NCI-H128 (cell line): ENCODE results near the gene FCGR1A.
"Not testable (repeated sequence)": the region's sequence is repeated elsewhere in the genome, so short reads cannot be mapped to it uniquely, and the experiment has no call there.

Experiments
- DNase-seq: peaks from one replicate; lab custom pipeline; 2025; ENCODE audit not compliant: unreplicated experiment; lab: John Stamatoyannopoulos, UW

Gene FCGR1A

DNA sequence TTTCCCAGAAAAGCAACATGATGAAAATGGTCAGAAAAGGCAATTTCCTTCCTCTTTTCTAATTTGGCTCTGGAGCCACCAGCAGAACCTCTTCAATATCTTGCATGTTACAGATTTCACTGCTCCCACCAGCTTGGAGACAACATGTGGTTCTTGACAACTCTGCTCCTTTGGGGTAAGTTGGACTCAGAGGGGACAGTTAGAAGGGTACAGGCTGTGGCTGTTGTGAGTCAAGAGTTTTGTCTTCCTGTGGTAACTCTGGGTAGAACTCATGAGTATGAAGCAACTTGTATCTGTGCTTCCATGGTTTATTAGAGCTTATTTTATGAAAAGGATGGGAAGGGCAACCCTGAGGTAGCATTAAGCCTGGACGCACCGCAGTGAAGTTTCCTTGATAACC, at the start of gene FCGR1A:
TSS of gene FCGR1A (plus strand) at position 95 of the 400 bp plus-strand sequence. CDS start at position 145, 50 bp downstream.
- not testable (repeated sequence) for DNase-seq

DNA sequence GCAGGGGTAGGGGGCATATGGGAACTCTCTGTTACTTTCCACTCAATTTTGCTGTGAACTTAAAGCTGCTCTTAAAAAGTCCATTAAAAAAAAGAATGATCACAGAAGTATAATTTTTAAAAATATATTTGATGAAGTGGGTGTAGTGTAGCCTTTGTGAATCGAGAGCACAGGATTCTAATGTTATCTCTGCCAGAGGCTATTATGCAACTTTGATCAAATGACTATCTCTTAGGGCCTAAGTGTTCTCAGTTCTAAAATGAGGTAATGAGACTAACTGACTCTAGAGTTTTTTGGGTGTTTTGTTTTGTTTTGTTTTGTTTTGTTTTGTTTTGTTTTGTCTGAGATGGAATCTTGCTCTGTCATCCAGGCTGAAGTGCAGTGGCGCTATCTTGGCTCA, 49.7 kb upstream of the FCGR1A start:
- not testable (repeated sequence) for DNase-seq

DNA sequence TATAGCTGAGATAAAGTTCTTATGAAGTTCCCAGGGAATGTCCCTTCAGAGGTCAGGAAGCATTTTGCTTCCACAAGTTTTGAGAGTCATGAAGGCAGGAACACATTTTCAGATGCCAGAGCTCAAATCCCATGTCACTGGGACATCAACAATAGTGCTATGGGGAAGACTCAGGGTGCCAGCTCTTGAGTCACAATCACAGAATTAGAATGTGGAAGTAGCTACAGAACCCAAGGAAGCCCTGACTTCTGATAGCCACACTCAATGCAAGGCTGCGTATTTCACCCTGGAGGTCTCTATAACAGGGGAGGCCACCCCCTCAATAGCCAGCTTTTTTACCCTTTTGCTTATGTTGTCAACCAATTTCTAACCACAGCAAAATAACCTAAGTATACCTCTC, 47.8 kb upstream of the FCGR1A start:
- not testable (repeated sequence) for DNase-seq

DNA sequence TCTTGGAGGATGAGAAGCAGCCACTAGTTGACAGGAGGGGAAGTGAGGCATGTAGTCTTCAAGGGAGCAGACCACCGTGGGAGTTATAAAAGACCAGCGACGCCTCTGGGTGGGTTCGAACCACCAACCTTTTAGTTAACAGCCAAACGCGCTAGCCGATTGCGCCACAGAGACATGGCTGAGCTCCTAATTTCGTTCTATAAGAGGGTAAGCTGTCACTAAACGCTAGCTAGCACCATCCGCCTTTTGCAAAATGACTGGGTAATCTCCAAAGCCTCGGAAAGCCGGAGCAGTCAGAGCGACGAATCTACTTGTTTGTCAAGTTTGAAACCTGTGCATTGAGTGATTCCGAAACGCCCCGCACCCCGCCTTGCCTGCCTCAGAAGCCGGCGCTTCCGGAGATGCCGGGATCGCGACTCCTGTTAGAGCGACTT, 42.3 kb upstream of the FCGR1A start:
- not testable (repeated sequence) for DNase-seq

DNA sequence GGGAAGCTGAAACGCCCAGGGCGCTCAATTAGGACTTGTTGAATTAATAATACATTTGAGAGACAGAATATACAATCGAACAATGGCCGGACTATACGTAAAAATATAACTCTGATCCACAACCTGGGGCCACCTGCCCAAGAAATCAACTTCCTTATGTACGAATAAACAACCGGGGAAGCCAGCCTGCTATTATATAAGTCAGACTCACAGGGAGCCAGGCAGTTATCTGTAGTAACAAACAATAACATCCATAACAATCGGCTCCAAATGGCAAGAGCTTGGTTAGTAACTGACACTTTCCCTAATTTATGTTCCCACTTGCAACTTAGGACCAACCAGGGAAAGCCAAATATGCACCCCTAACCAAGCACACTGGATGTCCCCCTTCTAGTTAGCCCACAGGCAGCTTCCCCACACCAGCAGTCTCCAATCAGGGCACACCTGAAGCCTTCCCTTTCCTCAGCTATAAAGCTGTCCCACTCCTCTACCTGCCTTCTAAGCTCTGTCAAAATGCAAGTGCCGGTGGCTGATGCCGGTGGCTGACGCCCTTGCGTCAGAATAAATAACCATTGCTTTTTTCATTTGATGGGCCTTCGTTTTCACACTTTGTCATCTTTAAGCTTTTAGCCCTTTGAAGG, 41.8 kb upstream of the FCGR1A start:
- not testable (repeated sequence) for DNase-seq

DNA sequence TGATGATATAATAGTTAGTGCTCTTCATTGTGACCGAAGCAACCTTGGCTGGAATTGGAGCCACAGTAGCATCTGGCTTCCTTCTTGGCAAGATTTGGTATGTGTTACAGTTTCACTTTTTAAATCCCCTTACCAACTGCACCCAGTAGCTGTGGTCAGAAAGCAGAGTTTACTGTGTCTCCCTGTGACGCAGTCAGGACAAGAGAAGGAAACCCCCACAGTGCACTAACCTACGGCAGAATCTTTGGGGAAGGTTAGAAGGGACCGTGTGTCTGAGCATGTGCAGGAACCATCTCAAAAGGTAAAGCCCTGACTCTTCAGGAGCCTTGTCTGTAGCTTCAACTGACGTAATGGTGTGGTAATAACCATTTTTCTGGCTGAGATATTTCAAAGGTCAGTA, 40.6 kb upstream of the FCGR1A start:
- not testable (repeated sequence) for DNase-seq

DNA sequence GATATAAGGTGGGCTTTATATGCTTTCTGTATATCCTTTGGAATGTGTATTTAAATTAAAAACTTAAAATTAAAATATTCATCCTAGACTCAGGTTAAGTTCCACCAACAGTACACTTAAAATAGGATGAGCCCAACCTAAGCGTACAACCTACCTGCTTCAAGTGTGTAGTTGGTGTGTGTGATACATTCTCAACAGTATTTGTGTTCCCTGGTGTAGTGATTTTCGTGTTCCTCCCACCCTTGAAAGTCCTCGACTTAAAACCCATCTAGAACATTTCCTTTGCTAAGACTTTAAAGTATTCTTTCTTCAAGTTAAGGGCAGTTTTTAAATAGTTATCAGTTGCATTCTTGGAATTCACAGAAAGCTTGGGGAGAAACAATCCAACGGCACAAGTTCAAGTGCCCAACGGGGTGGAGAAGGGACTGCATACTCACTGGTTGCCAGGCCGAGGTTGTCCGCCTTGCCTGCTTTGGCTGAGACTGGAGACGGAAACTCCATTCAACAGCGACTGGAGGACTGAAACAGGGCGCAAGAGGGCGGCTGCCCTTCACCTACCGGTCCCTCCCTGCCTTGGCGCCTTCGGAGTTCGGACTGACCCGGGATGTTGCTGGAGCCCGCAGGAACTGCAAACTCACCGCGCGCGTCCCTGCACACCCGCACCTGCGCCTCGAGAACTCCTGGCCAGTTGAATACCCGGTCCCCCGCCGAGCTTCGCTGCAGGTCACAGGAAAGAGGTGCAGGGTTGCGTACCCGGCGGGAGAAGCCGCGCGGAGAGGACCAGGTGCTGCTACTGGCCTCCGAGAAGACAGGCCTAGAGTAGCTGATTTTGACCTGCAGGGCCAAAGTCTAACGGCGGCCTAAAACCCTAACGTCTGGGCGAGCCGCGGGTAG, 35.8 kb upstream of the FCGR1A start:
- not testable (repeated sequence) for DNase-seq

DNA sequence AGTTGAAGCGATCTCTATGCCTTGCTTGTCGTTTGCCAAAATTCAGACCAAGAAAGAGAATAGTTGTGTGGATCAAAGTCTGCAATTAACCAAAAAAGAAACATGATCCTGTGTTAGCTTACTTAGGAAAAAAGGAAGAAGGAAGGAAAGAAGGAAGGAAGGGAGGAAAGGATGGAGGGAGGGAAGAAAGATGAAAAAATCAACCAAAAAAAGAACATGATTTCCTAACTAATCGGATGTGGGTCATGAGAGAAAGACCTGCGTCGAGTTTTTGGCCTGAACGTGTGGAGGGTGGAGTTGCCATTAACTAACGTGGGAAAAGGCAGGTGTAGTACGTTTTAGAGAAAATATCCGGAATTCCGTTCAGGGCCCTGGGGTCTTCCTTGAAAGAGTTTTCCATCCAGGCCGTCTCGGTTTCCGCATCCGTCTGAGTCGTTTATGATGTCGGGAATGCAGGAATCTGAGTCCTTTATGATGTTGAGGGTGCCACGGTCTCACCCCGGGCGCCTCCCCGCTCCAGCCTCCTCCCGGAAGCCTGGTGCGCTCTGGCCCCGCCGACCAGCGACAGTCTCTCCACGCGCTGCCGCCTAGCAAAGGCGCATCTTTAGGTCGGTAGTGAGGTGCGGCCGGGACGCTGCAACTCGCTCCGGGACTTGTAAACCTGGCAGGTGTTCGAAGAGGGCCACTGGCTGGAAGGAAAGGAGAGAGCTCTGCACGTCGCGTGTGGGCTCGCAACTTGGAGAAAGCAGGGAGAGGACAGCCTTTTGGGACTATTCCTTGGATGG, 34.9 kb upstream of the FCGR1A start:
- not testable (repeated sequence) for DNase-seq

DNA sequence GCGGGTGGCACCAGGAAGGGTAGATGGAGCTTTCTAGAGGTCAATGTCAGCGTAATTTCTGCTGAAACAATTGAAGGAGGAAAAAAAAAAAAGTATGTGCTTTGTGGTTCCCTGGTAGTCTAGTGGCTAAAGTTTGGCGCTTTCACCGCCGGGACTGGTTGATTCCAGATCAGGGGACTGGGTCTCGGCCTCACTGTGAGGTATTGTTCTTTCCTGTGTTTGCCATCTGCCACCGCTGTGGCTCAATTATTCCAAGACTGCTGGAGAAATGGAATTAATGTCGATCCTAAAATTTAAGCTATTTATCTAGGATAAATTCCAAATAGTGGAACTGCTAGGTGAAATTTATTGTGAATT, 34.4 kb upstream of the FCGR1A start:
- DNase-seq = not testable (repeated sequence)

DNA sequence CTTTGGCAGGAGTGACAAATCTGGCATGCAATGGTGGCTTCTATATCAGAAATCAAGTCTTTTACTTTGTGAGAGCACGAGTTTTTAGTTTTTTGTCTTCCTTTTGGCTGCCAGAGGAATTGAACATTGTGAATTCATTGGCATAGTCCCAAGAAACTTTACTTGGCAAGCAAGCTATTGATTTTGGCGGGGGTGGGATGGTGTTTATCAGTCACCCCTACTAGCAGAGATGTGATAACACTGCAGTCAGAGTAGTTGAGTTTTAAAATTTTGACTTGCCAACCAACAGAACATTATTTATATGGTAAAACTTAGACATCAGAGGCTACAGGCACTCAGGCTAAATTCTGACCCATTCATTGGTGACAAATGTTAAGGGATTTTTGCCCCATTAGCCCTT, 31.9 kb upstream of the FCGR1A start:
- DNase-seq = not testable (repeated sequence)

DNA sequence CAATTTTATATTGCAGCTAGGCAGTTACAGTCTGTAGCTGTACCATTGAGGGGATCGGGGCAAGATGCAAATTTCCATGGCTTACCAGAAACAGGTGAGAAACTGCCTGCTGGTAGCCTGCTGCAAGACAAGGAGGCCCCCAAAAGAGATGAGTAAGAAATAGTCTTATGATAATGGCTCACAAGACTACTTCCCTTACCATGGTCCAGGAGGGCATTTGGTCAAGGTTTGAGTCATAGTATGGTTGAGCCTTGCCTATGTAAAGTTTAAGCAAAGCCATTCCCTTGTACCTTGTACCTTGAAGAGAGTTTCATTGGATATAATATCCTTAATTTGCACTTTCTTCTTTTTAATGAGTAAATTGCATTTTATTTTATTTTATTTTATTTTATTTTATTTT, 30.3 kb upstream of the FCGR1A start:
- DNase-seq = not testable (repeated sequence)

DNA sequence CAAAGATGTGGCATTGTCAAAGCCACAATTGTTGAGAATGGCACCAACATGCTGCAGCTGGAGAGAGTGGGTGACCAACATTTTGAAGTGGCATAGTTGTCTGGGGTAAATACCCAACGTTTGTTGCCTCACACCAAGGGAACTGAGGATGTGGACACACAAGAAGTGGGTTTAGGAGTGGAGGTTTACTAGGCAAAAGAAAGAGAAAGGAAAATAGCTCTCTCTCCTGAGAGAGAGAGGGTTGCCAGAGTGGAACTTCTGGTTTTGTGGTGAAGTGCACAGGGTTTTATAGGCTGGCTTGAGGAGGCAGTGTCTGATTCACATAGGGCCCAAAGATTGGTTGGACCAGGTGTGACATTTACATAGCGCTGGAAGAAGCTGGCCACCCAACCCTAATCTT, 29.0 kb upstream of the FCGR1A start:
- not testable (repeated sequence) for DNase-seq

DNA sequence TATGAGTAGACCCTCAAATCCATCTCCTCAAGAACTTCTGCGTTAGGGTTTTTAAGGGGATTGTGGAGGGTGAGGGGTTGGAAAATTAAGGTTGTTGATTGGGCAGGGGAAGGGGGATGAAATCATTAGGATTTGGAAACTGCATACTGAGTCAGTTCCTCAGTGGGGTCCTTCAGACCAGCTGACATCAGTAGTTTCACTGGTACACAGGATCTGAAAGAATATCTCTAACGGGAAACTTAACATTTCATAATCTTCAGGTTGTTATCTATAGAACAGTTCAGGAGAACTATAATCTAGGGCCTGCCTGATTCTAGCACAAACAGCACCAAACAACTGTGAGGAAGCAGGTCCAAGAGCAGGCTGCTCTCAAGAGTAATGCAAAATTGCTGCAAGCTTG, 27.2 kb upstream of the FCGR1A start:
- not testable (repeated sequence) for DNase-seq

DNA sequence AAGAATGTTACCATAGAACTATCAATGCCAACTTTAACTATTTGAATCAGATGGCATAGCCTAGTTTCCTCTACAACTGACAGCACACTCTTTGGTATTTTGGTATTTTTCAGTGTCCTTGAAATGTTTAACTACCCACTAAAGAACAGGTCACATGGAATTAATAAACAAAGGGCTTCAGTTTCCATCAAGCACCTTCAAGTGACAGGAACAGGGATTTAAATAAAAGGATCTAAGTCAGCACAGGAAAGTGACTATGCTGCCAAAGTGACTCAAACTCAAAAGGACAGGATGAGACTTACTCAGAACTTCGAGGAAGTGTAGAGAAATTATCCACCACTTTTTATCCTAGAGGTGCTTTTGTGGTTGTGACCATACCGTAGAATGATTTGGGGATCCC, 20.2 kb upstream of the FCGR1A start:
- not testable (repeated sequence) for DNase-seq

DNA sequence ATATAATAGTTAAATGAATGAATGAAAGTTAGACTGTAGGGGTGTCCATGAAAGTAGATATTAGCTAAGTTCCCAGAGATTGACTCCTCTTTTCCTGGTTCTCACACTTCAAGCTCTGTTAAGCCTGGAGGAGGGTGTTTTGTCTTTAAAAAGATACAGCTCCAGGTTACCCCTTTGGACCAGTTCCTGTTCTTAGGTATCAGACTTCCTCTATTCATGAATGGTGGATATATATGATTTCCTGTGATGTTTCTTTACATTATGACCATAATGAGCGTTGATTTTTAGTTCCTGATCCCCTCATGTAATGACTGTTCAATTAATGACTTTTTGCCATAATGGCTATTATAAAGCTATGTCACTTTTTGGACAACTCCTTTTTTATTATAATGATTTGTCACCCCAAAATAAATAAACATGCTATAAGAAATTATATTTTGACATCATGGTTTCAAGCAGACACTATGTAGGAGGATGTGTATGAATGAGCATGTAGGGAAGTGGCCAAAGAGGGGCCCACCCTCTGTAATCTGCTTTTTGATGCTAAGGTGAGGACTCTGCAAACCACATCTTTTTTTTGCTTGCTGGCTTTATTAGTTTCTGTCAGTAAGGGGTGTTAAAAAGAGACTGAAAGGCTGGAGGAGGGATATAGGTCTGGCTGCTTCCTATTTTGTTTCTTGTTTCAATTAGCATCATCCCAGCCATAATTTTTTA, 18.2 kb upstream of the FCGR1A start:
- not testable (repeated sequence) for DNase-seq

DNA sequence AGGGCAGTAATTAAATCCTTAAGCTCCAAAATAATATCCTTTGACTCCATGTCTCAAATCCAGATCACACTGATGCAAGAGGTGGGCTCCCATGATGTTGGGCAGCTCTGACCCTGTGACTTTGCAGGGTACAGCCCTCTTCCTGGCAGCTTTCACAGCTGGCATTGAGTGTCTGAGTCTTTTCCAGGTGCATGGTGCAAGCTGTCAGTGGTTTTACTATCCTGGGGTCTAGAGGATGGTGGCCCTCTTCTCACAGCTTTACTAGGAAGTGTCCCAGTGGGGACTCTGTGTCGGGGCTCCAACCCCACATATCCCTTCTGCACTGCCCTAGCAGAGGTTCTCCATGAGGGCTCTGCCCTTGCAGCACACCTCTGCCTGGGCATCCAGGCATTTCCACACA, 16.3 kb upstream of the FCGR1A start:
- DNase-seq = not testable (repeated sequence)

DNA sequence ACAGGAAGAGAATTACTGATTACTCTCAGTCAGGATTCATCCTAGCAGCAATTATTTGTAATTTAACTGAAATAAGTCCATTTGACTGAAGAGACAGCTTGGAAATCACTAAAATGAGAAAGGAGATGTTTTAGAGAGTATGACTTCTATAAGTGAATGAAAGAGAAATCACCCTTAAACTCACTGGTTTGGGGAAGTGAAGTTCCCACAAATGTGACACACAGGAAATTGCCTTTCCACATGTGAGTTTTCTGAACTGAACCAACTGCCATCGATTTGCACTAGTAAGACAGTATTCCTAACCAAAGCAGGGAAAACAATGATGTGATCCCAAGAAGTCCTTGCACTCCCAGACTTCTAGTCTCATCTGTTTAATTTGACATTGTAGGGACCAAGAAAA, 13.3 kb upstream of the FCGR1A start:
- not testable (repeated sequence) for DNase-seq

DNA sequence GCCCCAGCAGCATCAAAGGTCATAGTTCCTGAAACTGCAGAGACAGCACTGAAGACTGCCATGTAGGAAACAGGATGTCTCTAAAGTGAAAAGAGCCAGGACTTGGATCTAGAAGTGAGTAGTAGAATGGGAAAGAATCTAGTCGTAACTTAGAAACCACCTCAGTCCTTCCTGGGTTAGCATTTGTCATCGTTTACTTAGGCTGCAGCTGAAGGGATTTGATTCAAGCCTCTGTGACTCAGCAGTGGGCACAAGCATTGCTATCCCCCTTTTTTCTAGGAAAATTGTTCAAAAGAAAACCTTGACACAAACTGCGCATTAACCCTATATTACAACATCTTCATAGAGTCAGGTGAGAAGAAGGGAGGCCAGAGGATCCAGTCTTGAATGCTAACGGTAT, 11.8 kb upstream of the FCGR1A start:
- not testable (repeated sequence) for DNase-seq

DNA sequence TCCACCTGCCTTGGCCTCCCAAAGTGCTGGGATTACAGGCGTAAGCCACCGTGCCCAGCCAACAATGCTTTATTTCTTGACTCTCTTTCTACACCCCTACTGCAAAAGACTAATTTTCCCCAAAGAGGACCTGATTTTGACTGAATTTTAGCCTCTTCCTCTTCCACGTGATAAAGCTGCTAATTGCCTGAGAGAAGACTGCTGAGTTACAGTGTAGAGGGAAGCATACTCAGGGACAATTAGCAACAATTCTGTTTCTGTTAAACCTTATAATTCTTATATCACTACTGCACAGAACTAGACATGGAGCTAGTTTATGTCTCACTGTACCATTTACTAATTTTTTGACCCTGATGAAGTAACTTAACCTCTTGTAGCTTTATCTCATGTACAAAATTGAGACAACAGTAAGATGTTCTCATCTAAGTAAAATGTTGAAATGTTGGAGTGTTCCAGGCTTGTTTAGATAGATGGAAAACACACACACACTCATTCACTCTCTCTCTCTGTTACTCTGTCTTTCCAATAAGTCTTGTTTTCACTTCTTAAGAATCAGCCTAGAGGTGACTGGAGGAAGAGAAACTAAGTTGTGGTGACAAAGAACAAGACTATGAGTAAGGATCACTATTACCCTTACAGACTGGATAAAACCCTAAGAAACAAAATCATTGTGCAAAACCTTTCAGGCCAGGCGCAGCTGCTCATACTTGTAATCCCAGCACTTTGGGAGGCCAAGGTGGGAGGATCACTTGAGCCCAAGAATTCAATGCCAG, 10.7 kb upstream of the FCGR1A start:
- not testable (repeated sequence) for DNase-seq
